ENCODE results near the gene DPAGT1.
"Not testable (repeated sequence)": the region's sequence is repeated elsewhere in the genome, so short reads cannot be mapped to it uniquely, and the experiment has no call there.

The DPAGT1 gene

GRCh38 chr11:119101759-119102423 lies at the start of gene DPAGT1:
Gene DPAGT1 (minus strand): TSS chr11:119101853. CDS start chr11:119101655, 198 bp downstream.
- peak; percentile 89 for DNase-seq

DNA sequence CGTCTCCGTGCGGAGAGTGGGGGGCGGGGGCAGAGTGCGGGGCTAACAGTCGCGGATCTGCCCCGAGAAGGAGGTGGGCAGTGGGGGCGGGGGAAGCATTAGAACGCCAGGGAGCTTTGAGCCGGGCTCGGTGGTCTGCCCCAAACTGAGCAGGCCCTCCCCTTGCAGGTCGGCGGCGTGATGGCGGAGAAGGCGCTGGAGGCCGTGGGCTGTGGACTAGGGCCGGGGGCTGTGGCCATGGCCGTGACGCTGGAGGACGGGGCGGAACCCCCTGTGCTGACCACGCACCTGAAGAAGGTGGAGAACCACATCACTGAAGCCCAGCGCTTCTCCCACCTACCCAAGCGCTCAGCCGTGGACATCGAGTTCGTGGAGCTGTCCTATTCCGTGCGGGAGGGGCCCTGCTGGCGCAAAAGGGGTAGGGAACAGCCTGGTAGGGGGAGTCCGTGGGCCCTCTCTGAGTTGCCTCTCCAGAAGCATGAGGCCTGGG lies 48.2 kb upstream of the DPAGT1 start:
- DNase-seq, result no peak

DNA sequence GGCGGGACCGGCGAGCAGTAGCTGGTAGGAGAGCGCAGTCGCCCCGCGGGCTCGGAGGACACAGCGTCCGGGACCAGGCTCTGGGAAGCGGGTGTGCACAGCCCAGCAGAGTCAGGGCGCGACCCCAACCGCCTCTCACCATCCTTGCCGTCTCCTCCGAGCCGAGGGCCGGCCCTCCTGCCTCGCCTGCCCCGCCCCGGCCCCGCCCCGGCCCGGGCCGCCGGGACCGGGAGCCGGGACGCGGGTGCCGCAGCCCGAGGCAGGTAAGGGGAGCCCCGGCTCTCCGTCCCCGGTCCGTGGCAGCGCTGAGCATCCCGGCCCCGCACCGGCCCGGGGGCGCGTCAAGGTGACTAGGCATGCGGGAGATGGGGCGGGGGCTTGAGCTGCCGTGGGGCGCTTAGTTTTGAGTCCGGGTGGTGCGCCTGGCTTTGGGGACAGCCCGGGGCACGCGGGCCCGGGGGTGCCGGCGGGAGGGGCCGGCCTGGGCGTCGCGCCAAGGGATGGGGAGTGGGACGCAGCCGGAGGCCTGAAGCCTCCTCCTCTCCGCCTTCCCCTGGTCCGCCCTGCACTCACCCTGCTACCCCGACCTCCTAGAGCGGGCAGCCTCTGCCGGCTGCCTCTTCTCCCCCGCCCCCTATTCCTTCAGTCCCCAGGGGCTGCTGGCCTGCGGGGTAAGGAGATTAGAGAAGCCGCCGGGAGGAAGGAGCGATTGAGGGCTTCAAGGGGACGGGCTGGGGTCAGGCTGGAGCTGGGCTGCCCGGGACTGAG lies 47.5 kb upstream of the DPAGT1 start, which contains the start of gene ABCG4:
TSS of gene ABCG4 (plus strand) at position 35 of the 768 bp plus-strand sequence. CDS start 914 bp downstream, outside the sequence.
- peak; percentile 19 for DNase-seq

- no peak for DNase-seq
Observed at GRCh38 chr11:119148720-119149017, 47.0 kb upstream of the DPAGT1 start.

GRCh38 chr11:119147604-119148333 lies 46.1 kb upstream of the DPAGT1 start:
- DNase-seq, result no peak

DNA sequence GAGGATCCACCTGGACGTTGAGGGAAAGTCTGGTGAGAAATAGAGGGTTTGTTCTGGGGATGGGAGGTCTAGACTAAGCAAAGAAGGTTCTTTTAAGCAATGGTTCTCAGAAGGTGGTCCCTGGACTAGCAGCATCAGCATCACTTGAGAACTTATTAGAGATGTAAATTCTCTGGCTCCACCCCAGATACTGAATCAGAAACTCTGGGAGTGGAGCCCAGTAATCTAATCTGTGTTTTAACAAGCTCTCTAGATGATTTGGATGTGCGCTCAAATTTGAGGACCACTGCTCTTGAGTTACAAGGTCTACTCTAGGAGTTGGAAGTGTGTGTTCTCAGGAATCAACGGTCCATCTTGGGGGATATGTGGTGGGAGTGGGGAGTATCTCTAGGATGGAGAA lies 43.9 kb upstream of the DPAGT1 start:
- no peak for DNase-seq

DNA sequence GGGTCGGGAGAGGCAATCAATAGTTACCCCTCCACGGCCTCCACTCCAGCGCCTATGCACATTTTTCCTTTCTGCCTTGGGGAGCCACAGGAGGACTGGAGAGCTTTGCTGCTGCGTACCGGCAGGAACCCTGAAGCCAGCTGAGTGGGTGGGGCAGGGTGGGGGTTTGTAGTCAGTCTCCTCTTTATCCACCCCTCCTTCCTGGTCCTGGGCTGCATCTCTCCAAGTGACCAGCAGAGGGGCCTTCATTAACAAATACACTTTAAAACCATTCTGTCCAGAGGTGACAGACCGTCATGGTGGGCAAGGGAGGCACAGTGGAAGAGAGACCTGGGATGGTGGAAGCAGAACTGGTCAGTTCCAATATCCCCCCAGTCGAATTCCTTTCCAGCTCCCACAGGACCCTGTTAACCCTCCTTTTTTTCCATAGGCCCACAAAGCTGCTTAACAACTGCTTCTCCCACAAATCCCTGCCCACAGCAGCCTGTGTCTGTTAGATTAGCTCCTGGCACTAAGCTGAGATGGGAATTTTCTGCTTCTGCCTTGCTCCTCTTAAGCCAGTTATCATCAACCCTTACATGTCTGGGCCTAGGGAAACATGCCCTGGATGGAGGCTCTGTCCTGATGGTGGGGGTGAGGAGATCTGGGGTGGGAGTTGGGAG lies 43.3 kb upstream of the DPAGT1 start:
- DNase-seq, result peak; percentile 41

GRCh38 chr11:119139276-119139675 lies 37.6 kb upstream of the DPAGT1 start:
- DNase-seq, result not testable (repeated sequence)

DNA sequence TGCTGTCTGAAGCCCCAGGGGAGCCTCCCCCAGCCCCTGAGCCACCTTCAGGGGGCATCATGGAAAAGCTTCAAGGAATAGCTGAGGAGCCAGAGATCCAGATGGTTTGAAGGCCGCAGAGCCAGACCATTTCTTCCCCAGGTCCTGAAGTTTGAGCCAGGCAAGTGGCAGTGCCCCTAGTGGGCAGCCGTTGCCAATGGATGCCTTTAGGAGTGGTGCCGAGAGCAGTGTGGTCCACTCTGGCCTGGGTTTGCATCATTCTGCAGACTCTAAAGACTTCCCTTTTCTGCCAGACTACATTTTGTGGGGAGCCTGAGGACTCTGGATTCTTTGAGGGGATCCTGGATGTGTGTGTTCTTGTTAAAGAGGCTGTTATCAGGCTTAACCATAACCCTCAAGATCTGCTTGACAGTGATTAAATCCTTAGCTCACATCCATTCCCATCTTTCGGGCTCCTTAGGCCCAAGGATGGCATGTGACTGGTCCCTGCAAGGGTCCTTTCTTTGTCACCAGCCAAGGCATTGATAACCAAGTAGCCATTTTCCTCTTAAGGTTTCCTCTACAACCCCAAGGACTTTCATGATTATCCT lies 32.8 kb upstream of the DPAGT1 start:
- peak; percentile 10 for DNase-seq

- DNase-seq, result no peak
Observed at GRCh38 chr11:119130662-119131061, 29.0 kb upstream of the DPAGT1 start.

- no peak for DNase-seq
Observed at GRCh38 chr11:119126675-119127268, 25.1 kb upstream of the DPAGT1 start.

GRCh38 chr11:119125821-119126220 lies 24.2 kb upstream of the DPAGT1 start:
- no peak for DNase-seq

GRCh38 chr11:119121811-119122124 lies 20.1 kb upstream of the DPAGT1 start:
- no peak for DNase-seq

- DNase-seq, result peak; percentile 100
Observed at GRCh38 chr11:119121008-119121810, 19.6 kb upstream of the DPAGT1 start, which contains the start of gene HINFP. Gene HINFP (plus strand): TSS chr11:119121580. CDS start chr11:119126945, 5,365 bp downstream.

DNA sequence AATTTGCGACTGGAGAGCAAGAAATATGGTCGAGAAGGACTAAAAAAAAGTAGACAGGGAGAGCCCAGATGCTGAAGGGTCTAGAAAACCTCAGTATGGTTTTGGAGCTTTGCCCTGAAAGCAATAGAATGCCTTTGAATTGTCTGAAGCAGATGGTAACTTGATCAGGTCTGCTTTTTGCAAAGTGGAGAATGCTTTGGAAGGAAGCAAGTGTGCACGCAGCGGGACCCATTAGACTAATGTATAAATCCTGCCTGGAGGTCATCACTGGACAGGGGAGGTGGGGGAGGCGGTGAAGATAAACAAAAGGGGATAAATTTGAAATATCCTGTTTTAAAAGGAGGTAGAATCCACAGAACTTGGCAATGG lies 19.0 kb upstream of the DPAGT1 start:
- no peak for DNase-seq

GRCh38 chr11:119118946-119119345 lies 17.3 kb upstream of the DPAGT1 start:
- no peak for DNase-seq

- no peak for DNase-seq
Observed at GRCh38 chr11:119118227-119118626, 16.6 kb upstream of the DPAGT1 start.

- no peak for DNase-seq
Observed at GRCh38 chr11:119117004-119117706, 15.5 kb upstream of the DPAGT1 start.

- no peak for DNase-seq
Observed at GRCh38 chr11:119116601-119117000, 14.9 kb upstream of the DPAGT1 start.

DNA sequence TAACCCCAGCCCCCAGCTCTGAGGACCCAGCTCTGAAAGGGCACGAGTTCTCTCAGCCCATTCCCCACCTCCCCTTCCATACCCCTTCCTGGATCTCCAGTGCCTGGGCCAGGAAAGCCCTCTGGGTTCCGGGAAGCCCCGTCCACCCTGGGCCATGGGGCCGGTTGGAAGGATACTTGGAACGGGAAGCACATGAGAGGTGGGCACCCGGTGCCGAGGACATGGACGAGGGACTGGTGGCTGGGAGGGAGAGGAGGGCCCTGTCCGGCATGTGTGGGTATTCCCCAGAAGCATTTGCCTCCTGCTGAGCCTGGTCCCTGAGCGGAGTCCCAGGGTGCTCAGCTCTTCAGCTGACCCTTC lies 14.6 kb upstream of the DPAGT1 start:
- DNase-seq, result no peak
